SK-N-SH (cell line): ENCODE measurements around the gene WDR27. TPM values are rescaled to one million over a fixed set of nuclear protein-coding genes. Genes with fewer than 3 reads are reported as not detected.
"Not testable (repeated sequence)": the region's sequence is repeated elsewhere in the genome, so short reads cannot be mapped to it uniquely, and the experiment has no call there.

ENCODE experiments used
- CTCF ChIA-PET: fragments of 300-600, 350-600 bp; formaldehyde crosslinking; extraction: SDS; loops from one replicate; lab custom pipeline; 2021; lab: Yijun Ruan, JAX
- POLR2A ChIA-PET: fragments of 350-600 bp; sonication (Branson Sonifier 250); formaldehyde crosslinking; extraction: SDS; loops from one replicate; lab custom pipeline; 2020; ENCODE audit warnings: antibody characterized with exemption, inconsistent platforms; lab: Yijun Ruan, JAX
- DNase-seq: peaks from one replicate; pipeline ENCODE4 v3.0.0; 2012
- H2AFZ ChIP-seq: fragments of 200-600 bp; sonication (generic); 2 replicates; pipeline ENCODE4 v1.8.1; 2016; ENCODE audit warnings: antibody characterized with exemption, mild to moderate bottlenecking, low read depth
- H3F3A ChIP-seq: fragments of 200-600 bp; sonication (generic); replicated peaks from 2 replicates; pipeline ENCODE3; 2016; ENCODE audit warnings: antibody characterized with exemption, mild to moderate bottlenecking; ENCODE audit not compliant: insufficient read depth
- H3K27ac ChIP-seq, 2 experiments: fragments of 200-500 bp in 1 of 2; fragments of 200-600 bp in 1 of 2; sonication (Bioruptor generic) in 1 of 2; sonication (generic), shearing (Covaris generic) in 1 of 2; 2 replicates each; pipeline versions ENCODE4 v1.5.1 to v1.6.1; 2014 to 2016; ENCODE audit warnings: low read depth in 2 of 2, inconsistent platforms in 1 of 2, low read length in 1 of 2, mild to moderate bottlenecking in 1 of 2, mixed read lengths in 1 of 2
- H3K27me3 ChIP-seq: fragments of 200-600 bp; sonication (generic), shearing (Covaris generic); 2 replicates; pipeline ENCODE4 v1.6.1; 2016; ENCODE audit warnings: mixed run types; ENCODE audit not compliant: insufficient read depth
- H3K36me3 ChIP-seq, 2 experiments: fragments of 200-500 bp in 1 of 2; fragments of 200-600 bp in 1 of 2; sonication (Bioruptor generic) in 1 of 2; sonication (generic) in 1 of 2; replicated peaks in 1 of 2; 2 replicates each; pipeline versions ENCODE3 to v1.5.1; 2014 to 2016; ENCODE audit warnings: low read length in 1 of 2, mild to moderate bottlenecking in 1 of 2; ENCODE audit not compliant: insufficient read depth in 2 of 2, control insufficient read depth in 1 of 2
- H3K4me1 ChIP-seq, 2 experiments: fragments of 200-500 bp in 1 of 2; fragments of 200-600 bp in 1 of 2; sonication (Bioruptor generic) in 1 of 2; sonication (generic), shearing (Covaris generic) in 1 of 2; 2 replicates each; pipeline versions ENCODE4 v1.5.1 to v1.6.1; 2014 to 2016; ENCODE audit warnings: low read depth in 1 of 2, low read length in 1 of 2, mixed run types in 1 of 2; ENCODE audit not compliant: insufficient read depth in 2 of 2, control insufficient read depth in 1 of 2
- H3K4me2 ChIP-seq: fragments of 200-600 bp; sonication (generic), shearing (Covaris generic); 2 replicates; pipeline ENCODE4 v1.6.1; 2017; ENCODE audit warnings: mixed run types
- H3K4me3 ChIP-seq, 2 experiments: fragments of 200-500 bp in 1 of 2; fragments of 200-600 bp in 1 of 2; sonication (Bioruptor generic) in 1 of 2; sonication (generic), shearing (Covaris generic) in 1 of 2; 2 replicates each; pipeline versions ENCODE4 v1.5.1 to v1.8.1; 2014 to 2016; ENCODE audit warnings: low read depth in 2 of 2, inconsistent platforms in 1 of 2, low read length in 1 of 2, mild to moderate bottlenecking in 1 of 2, mixed read lengths in 1 of 2, moderate library complexity in 1 of 2
- H3K79me2 ChIP-seq: fragments of 200-600 bp; sonication (generic); 2 replicates; pipeline ENCODE4 v1.8.1; 2017; ENCODE audit warnings: mild to moderate bottlenecking; ENCODE audit not compliant: insufficient read depth
- H3K9ac ChIP-seq: fragments of 200-600 bp; sonication (generic); 2 replicates; pipeline ENCODE4 v1.6.1; 2017; ENCODE audit warnings: mixed run types
- H3K9me2 ChIP-seq: fragments of 200-600 bp; sonication (generic); 2 replicates; pipeline ENCODE4 v1.6.1; 2017; ENCODE audit warnings: mixed run types
- H3K9me3 ChIP-seq: fragments of 200-600 bp; sonication (generic); 2 replicates; pipeline ENCODE4 v1.6.1; 2017; ENCODE audit warnings: mixed run types, mild to moderate bottlenecking, moderate library complexity
- H4K20me1 ChIP-seq: fragments of 200-600 bp; sonication (generic); 2 replicates; pipeline ENCODE4 v1.6.1; 2017; ENCODE audit warnings: mild to moderate bottlenecking, mixed run types; ENCODE audit not compliant: insufficient read depth
- CHD2 ChIP-seq: fragments of 150-350 bp; IDR thresholded peaks from 2 replicates; pipeline ENCODE4 v1.6.1; 2018; ENCODE audit warnings: low read length; ENCODE audit not compliant: partially characterized antibody
- ELF1 ChIP-seq: IDR thresholded peaks from 2 replicates; pipeline ENCODE4 v1.4.0; 2012
- IRF3 ChIP-seq: fragments of 150-350 bp; IDR thresholded peaks from 2 replicates; pipeline ENCODE4 v1.6.1; 2016; ENCODE audit warnings: mild to moderate bottlenecking, low read depth, low read length
- MEF2A ChIP-seq: IDR thresholded peaks from 2 replicates; pipeline ENCODE4 v1.4.0; 2012; ENCODE audit warnings: low read depth, borderline replicate concordance
- POLR2AphosphoS5 ChIP-seq: IDR thresholded peaks from 2 replicates; pipeline ENCODE4 v1.6.1; 2012; ENCODE audit warnings: low read depth, low read length
- RAD21 ChIP-seq: IDR thresholded peaks from 2 replicates; pipeline ENCODE4 v1.6.1; 2012; ENCODE audit warnings: mild to moderate bottlenecking, low read length
- RCOR1 ChIP-seq: fragments of 150-350 bp; IDR thresholded peaks from 2 replicates; pipeline ENCODE4 v1.6.1; 2017; ENCODE audit warnings: antibody characterized with exemption, low read length
- USF1 ChIP-seq: IDR thresholded peaks from 2 replicates; pipeline ENCODE4 v1.4.0; 2012; ENCODE audit warnings: low read depth, borderline replicate concordance
- WGBS: methylation state at CpG from one replicate; pipeline ENCODE4 v1.1.6; 2017; ENCODE audit warnings: low lambda C conversion rate; 5-methylcytosine and 5-hydroxymethylcytosine counted together
- polyA plus RNA-seq, 3 experiments: library from polyadenylated mRNA; depleted of rRNA; stranded (reverse); fragments of >200 nt; gene quantifications; 2 replicates each; pipeline ENCODE4 v1.2.3, GENCODE V29; 2012
- TF ChIP-seq, protein P1 (sequence below): IDR thresholded peaks from 2 replicates; pipeline ENCODE4 v1.4.0; 2012; ENCODE audit warnings: low read depth, borderline replicate concordance

The WDR27 gene
- polyA plus RNA-seq, 1 of the 3 experiments (the other 2 are of a cell fraction), result 55.6 TPM

DNA sequence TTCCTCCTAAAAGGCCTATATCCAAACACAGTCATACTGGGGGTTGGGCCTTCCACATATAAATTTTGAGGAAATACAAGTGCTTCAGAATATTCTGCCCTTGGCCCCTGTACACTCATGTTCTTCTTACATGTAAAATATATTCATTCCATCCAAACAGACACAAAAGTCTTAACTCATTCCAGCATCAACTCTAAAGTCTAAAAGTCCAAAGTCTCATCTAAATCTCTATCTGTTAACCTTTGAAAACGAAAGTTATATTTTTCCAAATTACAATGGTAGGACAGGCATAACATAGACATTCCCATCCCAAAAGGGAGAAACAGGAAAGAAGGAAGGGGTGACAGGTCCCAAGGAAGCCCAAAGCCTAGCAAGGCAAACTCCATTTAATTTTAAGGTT, 232.8 kb downstream of the WDR27 start (continued):
- TF ChIP-seq IRF3 (no peak), USF1 (no peak)

DNA sequence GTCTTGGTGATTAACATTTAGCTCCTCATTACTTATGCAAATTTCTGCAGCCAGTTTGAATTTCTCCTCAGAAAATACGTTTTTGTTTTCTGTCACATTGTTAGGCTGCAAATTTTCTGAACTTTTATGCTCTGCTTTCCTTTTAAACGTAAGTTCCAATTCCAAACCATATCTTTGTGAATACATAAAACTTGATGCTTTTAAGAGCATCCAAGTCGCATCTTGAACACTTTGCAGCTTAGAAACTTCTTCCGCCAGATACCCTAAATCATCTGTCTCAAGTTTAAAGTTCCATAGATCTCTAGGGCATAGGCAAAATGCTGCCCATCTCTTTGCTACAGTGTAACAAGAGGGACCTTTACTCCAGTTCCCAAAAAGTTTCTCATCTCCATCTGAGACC, 234.1 kb downstream of the WDR27 start:
- H4K20me1 ChIP-seq, H3K27ac ChIP-seq, H3K4me3 ChIP-seq, H3K79me2 ChIP-seq, H3K9me3 ChIP-seq, H2AFZ ChIP-seq, H3K4me2 ChIP-seq, H3F3A ChIP-seq, CTCF ChIA-PET, H3K9me2 ChIP-seq, H3K9ac ChIP-seq, H3K4me1 ChIP-seq, H3K27me3 ChIP-seq, DNase-seq, H3K36me3 ChIP-seq, POLR2A ChIA-PET: not testable (repeated sequence)
- 30% methylated on average over 4 of the region's 4 CpGs for WGBS

- DNase-seq, CTCF ChIA-PET, H3K4me2 ChIP-seq, H3K79me2 ChIP-seq, H3K4me1 ChIP-seq, H3K9ac ChIP-seq, H3K4me3 ChIP-seq, H4K20me1 ChIP-seq, H3K27me3 ChIP-seq, POLR2A ChIA-PET, H3F3A ChIP-seq, H3K27ac ChIP-seq, H3K9me3 ChIP-seq, H3K36me3 ChIP-seq, H3K9me2 ChIP-seq, H2AFZ ChIP-seq: not testable (repeated sequence)
- WGBS, result 11% methylated on average over 2 of the region's 2 CpGs
Observed at GRCh38 chr6:169466256-169466655, 235.6 kb downstream of the WDR27 start.

GRCh38 chr6:169457762-169458161, 244.1 kb downstream of the WDR27 start:
- Histone ChIP-seq H3K9ac (no peak overlapping the region), H4K20me1 (no peaks in the 10 kb centered on the region)
- CTCF ChIA-PET, result no interaction called here
- TF ChIP-seq RCOR1, result no peak
- TF ChIP-seq, protein P1, sequence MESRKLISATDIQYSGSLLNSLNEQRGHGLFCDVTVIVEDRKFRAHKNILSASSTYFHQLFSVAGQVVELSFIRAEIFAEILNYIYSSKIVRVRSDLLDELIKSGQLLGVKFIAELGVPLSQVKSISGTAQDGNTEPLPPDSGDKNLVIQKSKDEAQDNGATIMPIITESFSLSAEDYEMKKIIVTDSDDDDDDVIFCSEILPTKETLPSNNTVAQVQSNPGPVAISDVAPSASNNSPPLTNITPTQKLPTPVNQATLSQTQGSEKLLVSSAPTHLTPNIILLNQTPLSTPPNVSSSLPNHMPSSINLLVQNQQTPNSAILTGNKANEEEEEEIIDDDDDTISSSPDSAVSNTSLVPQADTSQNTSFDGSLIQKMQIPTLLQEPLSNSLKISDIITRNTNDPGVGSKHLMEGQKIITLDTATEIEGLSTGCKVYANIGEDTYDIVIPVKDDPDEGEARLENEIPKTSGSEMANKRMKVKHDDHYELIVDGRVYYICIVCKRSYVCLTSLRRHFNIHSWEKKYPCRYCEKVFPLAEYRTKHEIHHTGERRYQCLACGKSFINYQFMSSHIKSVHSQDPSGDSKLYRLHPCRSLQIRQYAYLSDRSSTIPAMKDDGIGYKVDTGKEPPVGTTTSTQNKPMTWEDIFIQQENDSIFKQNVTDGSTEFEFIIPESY, result no peak
- TF ChIP-seq IRF3, result no peak
- TF ChIP-seq MEF2A, result no peak
- no peak for TF ChIP-seq ELF1
- TF ChIP-seq CHD2, result no peak
- TF ChIP-seq POLR2AphosphoS5, result no peak
- no peak for TF ChIP-seq RAD21
- TF ChIP-seq, all 33 proteins: peak for 0
- Histone ChIP-seq H3K36me3 (no peaks in the 10 kb centered on the region), H3K27ac (no peak overlapping the region), H3K4me2 (no peak overlapping the region), H3K4me1 (no peaks in the 10 kb centered on the region; a peak in 1 of 4 replicates), H3K4me3 (no peak overlapping the region), H3K9me3 (0 out of 2 replicates have a peak, but pooled peaks cover 6% of the 10 kb centered on the region), H3K27me3 (no peaks in the 10 kb centered on the region), H2AFZ (no peak overlapping the region), H3K9me2 (no peaks in the 10 kb centered on the region), H3K79me2 (no peaks in the 10 kb centered on the region), H3F3A (no peaks in the 10 kb centered on the region)
- no peak for DNase-seq
- 85% methylated on average over 5 of the region's 5 CpGs for WGBS
- POLR2A ChIA-PET, result no interaction called here
